Endothelial cell of umbilical vein (primary cell): ENCODE data around the gene TRPM8. TPM values are rescaled to one million over a fixed set of nuclear protein-coding genes. Genes with fewer than 3 reads are reported as not detected.

Source experiments
- BruUV-seq: library from RNA; stranded (reverse); fragments of 400-500 nt; replicated peaks from 2 replicates; lab custom pipeline; 2021; lab: Mats Ljungman, UMichigan
- CTCF ChIA-PET: fragments of 300-600, 350-600 bp; sonication (Branson Sonifier 250); formaldehyde crosslinking; loops from one replicate; lab custom pipeline; 2021; ENCODE audit warnings: antibody characterized with exemption, inconsistent platforms; lab: Charles Lee
- POLR2A ChIA-PET: fragments of 300-600, 350-600 bp; sonication (Branson Sonifier 250); formaldehyde crosslinking; loops from one replicate; lab custom pipeline; 2021; ENCODE audit warnings: antibody characterized with exemption, inconsistent platforms; lab: Charles Lee
- DNase-seq: peaks from one replicate; pipeline ENCODE4 v3.0.0-alpha.2; 2011; ENCODE audit warnings: low read depth, low spot score
- FAIRE-seq: peaks from 2 replicates; lab custom pipeline; 2011; peaks lifted over from hg19 to GRCh38; lab: Jason Lieb, UNC
- H2AFZ ChIP-seq: 2 replicates; pipeline ENCODE4 v1.6.0; 2012; ENCODE audit warnings: low read depth, low read length, control low read depth, inconsistent platforms
- H3K27ac ChIP-seq: 2 replicates; pipeline ENCODE4 v1.5.1; 2011; ENCODE audit warnings: low read depth, mild to moderate bottlenecking, control low read depth, low read length, moderate library complexity; ENCODE audit not compliant: insufficient read depth
- H3K27me3 ChIP-seq, 2 experiments: 2 replicates each; pipeline versions ENCODE4 v1.6.0 to v1.6.1; 2011; ENCODE audit warnings: low read length in 2 of 2, mixed read lengths in 1 of 2; ENCODE audit not compliant: control insufficient read depth in 2 of 2, insufficient read depth in 2 of 2
- H3K36me3 ChIP-seq, 2 experiments: 2 replicates in 1 of 2; 3 replicates in 1 of 2; pipeline ENCODE4 v1.5.1; 2011; ENCODE audit warnings: low read length in 2 of 2, mild to moderate bottlenecking in 1 of 2, moderate library complexity in 1 of 2; ENCODE audit not compliant: control insufficient read depth in 2 of 2, insufficient read depth in 2 of 2; ENCODE audit errors: extremely low read depth in 1 of 2
- H3K4me1 ChIP-seq: 3 replicates; pipeline ENCODE4 v1.5.1; 2011; ENCODE audit warnings: mild to moderate bottlenecking, low read length; ENCODE audit not compliant: control insufficient read depth, insufficient read depth; ENCODE audit errors: extremely low read depth
- H3K4me2 ChIP-seq: 2 replicates; pipeline ENCODE4 v1.6.1; 2011; ENCODE audit warnings: low read length, control low read depth, mixed read lengths; ENCODE audit not compliant: insufficient read depth
- H3K4me3 ChIP-seq, 3 experiments: fragments of 200-600 bp in 1 of 3; sonication (generic), shearing (Covaris generic) in 1 of 3; replicated peaks in 1 of 3; 2 replicates each; pipeline ENCODE4 v1.5.1; 2011 to 2016; ENCODE audit warnings: control low read depth in 3 of 3, low read length in 3 of 3, mild to moderate bottlenecking in 2 of 3, inconsistent platforms in 1 of 3, low read depth in 1 of 3, moderate library complexity in 1 of 3; ENCODE audit not compliant: insufficient read depth in 1 of 3
- H3K79me2 ChIP-seq: 2 replicates; pipeline ENCODE4 v1.6.0; 2012; ENCODE audit warnings: low read length, inconsistent platforms; ENCODE audit not compliant: control insufficient read depth, insufficient read depth
- H3K9ac ChIP-seq: replicated peaks from 2 replicates; pipeline ENCODE3; 2011; ENCODE audit warnings: low read length, control low read depth; ENCODE audit not compliant: insufficient read depth; ENCODE audit errors: extremely low read depth
- H3K9me1 ChIP-seq: replicated peaks from 3 replicates; pipeline ENCODE4 v1.6.0; 2011; ENCODE audit warnings: mild to moderate bottlenecking, low read length; ENCODE audit not compliant: control insufficient read depth, insufficient read depth; ENCODE audit errors: extremely low read depth
- H3K9me3 ChIP-seq: replicated peaks from 2 replicates; pipeline ENCODE4 v1.5.1; 2012; ENCODE audit warnings: low read length, inconsistent platforms; ENCODE audit not compliant: control insufficient read depth, insufficient read depth
- H4K20me1 ChIP-seq: replicated peaks from 2 replicates; pipeline ENCODE3; 2011; ENCODE audit warnings: mild to moderate bottlenecking, low read length; ENCODE audit not compliant: control insufficient read depth, insufficient read depth; ENCODE audit errors: extremely low read depth
- EZH2 ChIP-seq: IDR thresholded peaks from 2 replicates; pipeline ENCODE4 v1.6.1; 2012; ENCODE audit warnings: borderline replicate concordance, low read depth, mild to moderate bottlenecking, moderate library complexity, low read length, inconsistent platforms; ENCODE audit not compliant: severe bottlenecking
- FOS ChIP-seq: IDR thresholded peaks from 2 replicates; pipeline ENCODE4 v1.6.1; 2011; ENCODE audit warnings: mild to moderate bottlenecking, low read length, moderate library complexity, borderline replicate concordance; ENCODE audit not compliant: insufficient read depth
- GATA2 ChIP-seq: IDR thresholded peaks from 2 replicates; pipeline ENCODE4 v1.7.0; 2011; ENCODE audit warnings: low read depth, mild to moderate bottlenecking, moderate library complexity, mixed read lengths, low read length; ENCODE audit not compliant: insufficient read length, insufficient read depth
- JUN ChIP-seq: IDR thresholded peaks from 2 replicates; pipeline ENCODE4 v1.6.1; 2011; ENCODE audit warnings: borderline replicate concordance, low read depth; ENCODE audit not compliant: insufficient read length, insufficient read depth
- MYC ChIP-seq: IDR thresholded peaks from one replicate; pipeline ENCODE4 v1.6.1; 2011; ENCODE audit warnings: mild to moderate bottlenecking, low read depth, low read length
- POLR2A ChIP-seq: IDR thresholded peaks from 2 replicates; pipeline ENCODE4 v1.6.1; 2012; ENCODE audit warnings: low read depth, mild to moderate bottlenecking, control low read depth, low read length
- POLR2AphosphoS5 ChIP-seq: IDR thresholded peaks from 2 replicates; pipeline ENCODE4 v1.6.1; 2012; ENCODE audit warnings: low read depth, mild to moderate bottlenecking, control low read depth, low read length, moderate library complexity; ENCODE audit not compliant: insufficient read depth
- dilution Hi-C: fragments of 300-500 bp; cut with MboI; formaldehyde crosslinking; loops from one replicate; pipeline ENCODE4 v1.15.0; 2019; ENCODE audit warnings: low sequenced_read_pairs; ENCODE audit not compliant: extremely low pct_ligation_motif_present
- intact Hi-C: fragments of 100-400 bp; cut with micrococcal nuclease; formaldehyde crosslinking; loops from one replicate; pipeline ENCODE4 v1.10.0; 2022
- polyA plus RNA-seq, 4 experiments: library from polyadenylated mRNA; depleted of rRNA in 3 of 4; stranded (reverse) in 3 of 4; unstranded in 1 of 4; fragments of >200 nt; gene quantifications; 2 replicates each; pipeline versions ENCODE4 v1.2.1 to v1.2.3, GENCODE V29; 2011 to 2012; ENCODE audit warnings: missing spikeins in 1 of 4
- total RNA-seq: library from RNA; stranded (reverse); gene quantifications from 2 replicates; pipeline ENCODE4 v1.2.3, GENCODE V29; 2021
- TF ChIP-seq, protein P1 (sequence below): IDR thresholded peaks from 2 replicates; pipeline ENCODE4 v1.6.1; 2011; ENCODE audit not compliant: insufficient read depth, insufficient read length
- TF ChIP-seq, protein P2 (sequence below), 2 donors: IDR thresholded peaks; 1 replicate in 1 of 2; 2 replicates in 1 of 2; pipeline ENCODE4 v1.5.1; 2011; ENCODE audit warnings: low read length in 2 of 2, mild to moderate bottlenecking in 2 of 2, moderate library complexity in 2 of 2, control low read depth in 1 of 2, inconsistent platforms in 1 of 2, low read depth in 1 of 2; ENCODE audit not compliant: insufficient read depth in 1 of 2; ENCODE audit errors: extremely low read depth in 1 of 2

Gene TRPM8
- total and polyA plus RNA-seq, 2 donors (not counting 3 experiments of a cell fraction or from before 2014, with no cell fraction given): not detected

DNA sequence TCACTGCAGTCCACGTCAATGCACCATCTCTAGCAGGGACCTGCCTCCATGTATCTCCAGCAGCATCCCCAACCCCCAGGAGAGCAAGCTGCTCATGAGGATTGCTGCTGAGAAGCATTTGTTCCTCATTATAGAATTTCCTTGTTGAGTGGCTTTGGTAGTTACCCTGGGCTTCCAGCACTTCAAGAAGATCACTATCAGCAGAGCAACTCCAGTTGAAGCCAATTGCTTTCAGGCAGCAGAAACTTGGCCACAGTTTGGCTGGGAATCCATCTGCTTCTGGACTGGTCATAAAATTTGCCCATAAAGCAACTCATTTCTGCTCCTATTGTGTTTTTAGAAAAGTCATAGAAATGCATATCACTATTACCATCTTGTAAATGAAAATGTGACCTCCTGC is 17.4 kb downstream of the TRPM8 start:
- dilution Hi-C loops: no loop called here
- BruUV-seq: no TSS peak
- Histone ChIP-seq H3K4me3 (no peak overlapping the region), H4K20me1 (no peaks in the 10 kb centered on the region), H3K27me3 (peaks cover 0 to 14% of the 10 kb centered on the region in 2 experiments), H2AFZ (no peak overlapping the region), H3K9ac (no peak overlapping the region), H3K4me2 (no peak overlapping the region), H3K9me1 (no peaks in the 10 kb centered on the region), H3K79me2 (no peaks in the 10 kb centered on the region), H3K9me3 (no peaks in the 10 kb centered on the region), H3K27ac (no peak overlapping the region), H3K4me1 (no peaks in the 10 kb centered on the region), H3K36me3 (no peaks in the 10 kb centered on the region)
- ChIA-PET CTCF (interaction anchor here (0.7 to 1.7 kb wide), 2 partner anchors 11 to 13 kb away, joined by 3 to 4 read pairs; no protein-coding TSS in a partner anchor), POLR2A (no interaction called here)
- DNase-seq: no peak
- no peak for FAIRE-seq
- intact Hi-C loops: no loop called here
- TF ChIP-seq GATA2 (no peak), MYC (no peak)
- TF ChIP-seq, protein P1, sequence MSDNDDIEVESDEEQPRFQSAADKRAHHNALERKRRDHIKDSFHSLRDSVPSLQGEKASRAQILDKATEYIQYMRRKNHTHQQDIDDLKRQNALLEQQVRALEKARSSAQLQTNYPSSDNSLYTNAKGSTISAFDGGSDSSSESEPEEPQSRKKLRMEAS: no peak

DNA sequence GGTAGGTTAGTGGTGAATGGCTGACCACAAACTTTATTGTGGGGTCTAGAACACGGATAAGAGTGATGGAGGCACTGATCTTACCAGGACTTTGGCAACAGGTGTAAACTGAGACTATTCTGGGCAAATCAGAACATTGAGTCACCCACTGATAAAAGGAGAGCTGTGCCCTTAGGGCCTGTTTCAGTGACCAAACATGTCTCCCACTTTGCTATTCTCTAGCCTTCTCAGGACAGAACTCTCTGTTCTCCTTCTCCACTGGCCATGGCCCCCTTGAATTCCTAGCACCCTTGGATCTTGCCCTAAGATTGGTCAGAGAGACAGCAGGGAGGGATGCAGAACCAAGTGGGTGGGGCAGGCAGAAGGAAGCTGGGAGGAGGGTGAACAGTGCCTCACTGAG is 18.3 kb downstream of the TRPM8 start:
- no peaks in the 10 kb centered on the region for H3K9me1 ChIP-seq
- no peak overlapping the region for H3K4me3 ChIP-seq
- H3K79me2 ChIP-seq: no peaks in the 10 kb centered on the region
- H3K4me1 ChIP-seq: no peaks in the 10 kb centered on the region
- ChIA-PET POLR2A (no interaction called here), CTCF (no interaction called here)
- TF ChIP-seq GATA2 (no peak), EZH2 (no peak), FOS (no peak), JUN (no peak), POLR2A (no peak), MYC (no peak), POLR2AphosphoS5 (no peak)
- TF ChIP-seq, protein P1: no peak
- TF ChIP-seq, protein P2, sequence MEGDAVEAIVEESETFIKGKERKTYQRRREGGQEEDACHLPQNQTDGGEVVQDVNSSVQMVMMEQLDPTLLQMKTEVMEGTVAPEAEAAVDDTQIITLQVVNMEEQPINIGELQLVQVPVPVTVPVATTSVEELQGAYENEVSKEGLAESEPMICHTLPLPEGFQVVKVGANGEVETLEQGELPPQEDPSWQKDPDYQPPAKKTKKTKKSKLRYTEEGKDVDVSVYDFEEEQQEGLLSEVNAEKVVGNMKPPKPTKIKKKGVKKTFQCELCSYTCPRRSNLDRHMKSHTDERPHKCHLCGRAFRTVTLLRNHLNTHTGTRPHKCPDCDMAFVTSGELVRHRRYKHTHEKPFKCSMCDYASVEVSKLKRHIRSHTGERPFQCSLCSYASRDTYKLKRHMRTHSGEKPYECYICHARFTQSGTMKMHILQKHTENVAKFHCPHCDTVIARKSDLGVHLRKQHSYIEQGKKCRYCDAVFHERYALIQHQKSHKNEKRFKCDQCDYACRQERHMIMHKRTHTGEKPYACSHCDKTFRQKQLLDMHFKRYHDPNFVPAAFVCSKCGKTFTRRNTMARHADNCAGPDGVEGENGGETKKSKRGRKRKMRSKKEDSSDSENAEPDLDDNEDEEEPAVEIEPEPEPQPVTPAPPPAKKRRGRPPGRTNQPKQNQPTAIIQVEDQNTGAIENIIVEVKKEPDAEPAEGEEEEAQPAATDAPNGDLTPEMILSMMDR (IDR thresholded peaks at IDR 0.05; ENCODE audit: extremely low read depth in 1 of 2, insufficient read depth in 1 of 2, low read depth in 1 of 2, low read length in 2 of 2): no peak
- FAIRE-seq: no peak
- dilution Hi-C loops (no loop called here), intact Hi-C loops (no loop called here)
- BruUV-seq: no TSS peak
- no peak overlapping the region for H3K9ac ChIP-seq
- no peak overlapping the region for H3K27ac ChIP-seq
- no peak overlapping the region for H2AFZ ChIP-seq
- no peak overlapping the region for H3K4me2 ChIP-seq
- DNase-seq: no peak
- no peaks in the 10 kb centered on the region for H4K20me1 ChIP-seq
- H3K9me3 ChIP-seq: no peaks in the 10 kb centered on the region
- no peaks in the 10 kb centered on the region for H3K36me3 ChIP-seq
- H3K27me3 ChIP-seq: peaks cover 0 to 16% of the 10 kb centered on the region in 2 experiments
